ENCODE data around the gene NPTX1.
A peak's percentile ranks its signal among the peaks of the same experiment; 100 is the strongest.

NPTX1 gene

DNA sequence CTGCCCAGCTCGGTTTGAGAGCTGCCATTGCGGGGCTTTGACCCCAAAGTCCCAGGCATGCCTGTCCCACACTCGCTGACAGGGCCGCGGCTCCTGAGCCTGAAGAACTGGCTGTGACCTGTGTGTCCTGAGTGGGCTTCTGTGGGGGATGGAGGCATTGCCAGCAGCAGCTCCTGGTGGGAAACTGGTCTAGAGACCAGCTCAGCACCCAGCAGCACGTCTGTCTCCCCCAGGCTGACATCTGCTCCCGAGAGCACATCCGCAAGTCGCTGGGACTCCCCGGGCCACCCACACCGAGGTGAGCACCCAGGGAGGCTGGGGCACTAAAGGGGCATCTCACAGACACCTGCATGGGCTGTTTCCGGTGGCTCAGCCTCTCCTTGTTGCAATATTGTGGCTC is 48.0 kb downstream of the NPTX1 start:
- no peak for DNase-seq (ENCODE audit: low read depth in 1 of 2, low spot score in 1 of 2)

DNA sequence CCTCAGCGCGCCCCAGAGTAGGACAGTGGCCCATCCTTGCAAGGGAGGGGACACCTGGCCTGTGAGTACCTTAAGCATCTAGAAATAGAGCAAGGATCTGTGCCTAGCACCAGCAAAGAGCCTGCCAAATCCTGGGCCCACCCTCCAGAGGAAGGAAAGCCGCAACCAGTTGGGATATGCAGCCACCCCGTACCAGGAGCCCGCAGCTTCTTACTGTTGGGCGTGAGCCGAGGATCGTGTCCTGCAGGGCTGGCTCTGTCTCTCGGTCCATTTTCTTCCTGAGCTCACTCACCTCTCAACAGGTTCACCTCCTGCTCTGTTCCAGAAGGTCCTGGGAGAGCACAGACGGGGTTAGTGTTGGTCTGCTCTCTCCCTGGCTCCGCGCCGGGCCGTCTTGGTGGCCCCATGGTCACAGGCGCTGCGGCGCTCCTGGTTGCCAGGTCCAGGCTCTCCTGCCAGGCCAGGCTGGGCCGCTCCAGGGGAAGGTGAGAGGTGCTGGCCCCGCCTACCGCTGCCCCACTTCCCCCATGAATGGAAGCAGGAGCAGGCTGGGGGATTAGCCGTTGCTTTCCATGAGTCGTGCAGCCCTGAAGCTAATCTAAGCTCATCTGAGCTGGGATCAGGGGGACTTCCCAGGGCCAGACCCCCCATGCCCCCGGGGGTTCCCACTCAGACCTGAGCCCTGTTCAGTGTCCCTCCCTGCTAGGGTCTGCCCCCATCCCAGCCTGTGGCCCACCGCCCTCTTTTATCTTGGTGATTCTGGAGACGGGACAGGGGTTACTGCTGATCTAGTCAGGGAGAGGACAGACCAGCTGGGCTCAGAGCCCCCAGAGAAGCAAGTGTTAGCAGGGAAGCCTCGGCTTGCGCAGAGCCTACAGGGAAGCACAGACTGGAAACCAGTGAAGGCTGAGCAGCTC is 48.8 kb downstream of the NPTX1 start:
- DNase-seq (ENCODE audit: low read depth in 1 of 2, low spot score in 1 of 2): no peak

DNA sequence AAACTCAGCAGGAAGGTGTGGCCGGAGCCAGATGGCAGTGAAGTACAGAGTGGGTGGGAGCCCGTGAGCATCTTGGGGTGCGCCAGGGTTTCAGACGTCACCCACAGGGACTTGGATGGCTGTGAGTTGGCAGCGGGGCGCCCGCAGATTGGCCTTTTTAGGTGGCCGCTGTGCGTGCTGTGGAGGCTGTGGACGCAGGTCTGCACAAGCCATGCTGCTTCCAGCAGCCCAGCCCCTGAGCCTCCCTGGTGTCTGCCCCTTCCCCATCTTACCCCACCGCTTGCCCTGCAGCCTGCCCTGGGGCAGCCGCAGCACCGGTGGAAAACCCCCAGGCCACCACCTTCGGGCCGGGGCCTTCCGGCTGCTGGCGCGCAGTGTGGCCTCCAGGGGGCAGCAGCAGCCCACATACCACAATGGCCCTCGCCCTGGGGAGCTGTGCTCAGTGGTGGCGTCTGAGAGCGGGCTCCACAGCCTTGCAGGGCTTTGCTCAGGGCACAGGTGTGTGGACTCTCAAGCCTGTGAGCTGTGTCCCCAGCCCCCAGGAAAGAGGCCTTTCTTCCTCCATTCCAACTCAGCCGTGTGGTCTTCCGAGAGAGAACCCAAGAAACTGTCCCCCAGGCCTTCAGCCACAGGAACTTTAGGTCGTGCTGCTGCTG is 49.6 kb downstream of the NPTX1 start:
- DNase-seq (ENCODE audit: low read depth in 1 of 2, low spot score in 1 of 2): peak; percentile 87 to 88

DNA sequence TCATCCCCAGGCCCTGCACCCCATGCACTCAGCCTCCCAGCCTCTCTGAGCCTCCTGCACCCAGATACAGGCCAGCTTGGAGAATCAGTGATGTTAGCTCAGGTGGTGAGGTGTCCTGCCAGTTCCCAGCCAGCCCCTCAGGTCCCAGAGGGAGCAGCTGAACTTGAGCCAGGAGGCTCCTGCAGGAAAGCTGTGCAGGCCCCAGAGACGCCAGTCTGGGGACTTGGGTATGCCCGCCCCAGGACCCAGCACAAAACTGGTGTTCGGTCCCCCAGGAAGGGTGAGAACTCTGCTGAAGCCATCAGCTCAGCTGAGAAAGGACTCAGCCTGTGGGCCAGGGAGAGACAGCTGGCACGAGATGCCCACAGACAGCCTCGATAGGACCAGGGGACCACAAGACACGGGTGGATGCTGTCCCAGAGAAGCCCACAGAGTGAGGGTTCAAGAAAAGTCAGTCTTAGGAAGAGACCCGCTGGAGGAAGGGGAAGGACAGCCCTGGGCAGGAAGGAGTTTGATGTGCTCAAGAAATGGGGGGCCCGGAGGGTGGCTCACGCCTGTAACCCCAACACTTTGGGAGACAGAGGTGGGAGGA is 50.5 kb downstream of the NPTX1 start:
- DNase-seq (ENCODE audit: low read depth in 1 of 2, low spot score in 1 of 2): no peak

DNA sequence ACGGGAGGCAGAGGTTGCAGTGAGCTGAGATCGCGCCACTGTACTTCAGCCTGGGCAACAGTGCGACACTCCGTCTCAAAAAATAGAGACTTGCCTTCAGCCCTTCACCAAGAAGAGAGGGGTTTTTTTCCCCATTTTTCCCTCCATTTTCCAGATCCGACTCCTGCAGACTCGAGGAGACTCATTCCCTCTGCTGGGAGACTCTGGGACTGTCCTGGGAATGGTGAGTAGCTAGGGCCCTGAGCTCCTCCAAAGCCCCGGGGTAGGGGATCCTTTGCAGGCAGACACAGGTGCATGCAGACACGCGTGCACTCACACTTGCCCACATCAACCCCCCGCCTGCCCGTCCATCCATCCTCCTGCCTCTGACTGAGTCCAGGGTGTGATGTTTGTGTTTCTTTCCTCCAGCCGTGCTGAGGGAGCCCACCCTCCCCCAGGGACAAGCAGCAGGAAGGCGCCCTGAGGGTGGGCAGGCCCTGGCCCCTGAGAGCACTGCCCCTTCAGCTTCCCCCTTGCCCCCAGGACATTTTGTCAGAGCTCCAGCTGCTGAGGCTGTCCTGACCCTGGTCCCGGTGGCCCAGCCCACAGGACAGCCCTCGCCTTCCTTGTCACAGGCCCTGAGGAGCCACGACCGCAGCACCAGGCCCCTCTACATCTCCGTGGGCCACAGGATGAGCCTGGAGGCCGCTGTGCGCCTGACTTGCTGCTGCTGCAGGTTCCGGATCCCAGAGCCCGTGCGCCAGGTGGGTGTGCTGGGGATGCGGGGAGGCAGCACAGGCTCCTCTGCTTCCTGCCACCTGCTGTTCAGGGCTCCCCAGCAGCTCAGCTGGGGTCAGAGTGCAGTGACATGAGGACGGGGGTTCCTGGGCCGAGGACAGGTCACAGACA is 51.3 kb downstream of the NPTX1 start:
- no peak for DNase-seq (ENCODE audit: low read depth in 1 of 2, low spot score in 1 of 2)

DNA sequence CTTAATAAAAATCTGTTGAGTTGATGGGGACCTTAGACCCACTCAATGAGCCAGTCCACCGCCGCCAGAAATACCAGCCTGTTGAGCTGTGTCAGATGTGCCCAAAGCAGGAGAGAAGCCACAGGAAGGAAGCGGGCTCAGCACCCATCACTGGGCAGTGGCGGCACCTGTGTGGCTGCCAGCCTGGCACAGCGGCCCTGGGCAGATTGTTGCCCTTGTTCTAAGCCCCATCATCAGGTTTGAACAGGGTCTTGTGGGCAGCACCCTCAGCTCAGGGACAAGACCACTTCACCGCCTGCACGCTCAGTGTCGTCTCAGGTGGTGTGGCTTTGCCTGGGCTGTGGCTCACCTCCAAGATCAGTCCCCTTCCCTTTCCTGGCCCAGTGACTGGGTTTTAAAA is 52.1 kb downstream of the NPTX1 start:
- DNase-seq (ENCODE audit: low read depth in 1 of 2, low spot score in 1 of 2): no peak

DNA sequence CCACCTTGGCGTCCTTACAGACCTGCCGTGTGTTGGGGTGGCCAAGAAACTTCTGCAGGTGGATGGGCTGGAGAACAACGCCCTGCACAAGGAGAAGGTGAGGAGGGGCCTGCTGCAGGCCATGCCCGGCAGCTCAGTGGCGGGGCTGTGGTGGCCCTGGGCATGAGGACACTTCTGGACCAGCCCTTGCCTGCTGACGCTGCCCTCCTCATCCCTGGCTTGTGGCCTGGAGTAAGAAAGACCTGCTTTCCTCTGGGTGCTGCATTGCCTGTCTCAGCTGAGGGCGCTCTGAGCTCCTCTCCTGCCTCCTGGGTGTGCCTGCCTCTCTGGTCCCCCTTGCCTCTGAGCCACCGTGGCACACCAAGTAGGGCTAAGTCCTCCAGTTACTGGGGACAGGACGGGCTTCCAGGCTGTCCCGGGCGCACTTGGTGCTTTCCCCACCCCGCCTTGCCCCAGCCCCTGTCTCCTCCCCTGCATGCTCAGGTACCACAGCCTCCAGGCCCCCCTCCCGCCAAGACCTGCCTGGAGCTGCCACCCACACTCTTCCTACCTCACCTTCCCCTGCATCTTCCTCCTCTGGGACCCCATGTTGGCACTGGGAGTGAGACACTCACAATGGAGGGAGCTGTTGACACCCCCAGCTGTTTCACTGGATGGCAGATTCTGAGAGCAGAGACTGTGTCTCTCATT is 52.7 kb downstream of the NPTX1 start:
- DNase-seq (ENCODE audit: low read depth in 1 of 2, low spot score in 1 of 2): no peak

DNA sequence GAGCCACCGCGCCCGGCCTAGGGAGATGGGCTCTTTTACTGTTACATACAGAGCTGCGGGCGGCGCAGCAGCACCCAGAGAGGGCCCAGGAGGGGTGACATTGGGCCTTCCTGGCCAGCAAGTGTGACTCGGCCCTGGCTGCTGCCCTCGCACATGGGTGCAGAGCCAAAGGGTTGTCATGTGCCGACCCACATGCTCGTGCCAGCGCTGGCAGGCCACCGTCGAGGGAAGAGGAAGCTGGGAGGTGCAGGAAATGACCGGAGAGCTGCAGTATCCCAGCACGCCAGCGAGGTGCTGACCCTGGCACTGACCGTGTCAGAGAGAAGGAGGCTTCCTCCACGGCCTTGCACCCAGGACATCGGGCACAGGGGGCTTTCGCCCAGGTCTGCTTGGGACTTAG is 53.4 kb downstream of the NPTX1 start:
- no peak for DNase-seq (ENCODE audit: low read depth in 1 of 2, low spot score in 1 of 2)

DNA sequence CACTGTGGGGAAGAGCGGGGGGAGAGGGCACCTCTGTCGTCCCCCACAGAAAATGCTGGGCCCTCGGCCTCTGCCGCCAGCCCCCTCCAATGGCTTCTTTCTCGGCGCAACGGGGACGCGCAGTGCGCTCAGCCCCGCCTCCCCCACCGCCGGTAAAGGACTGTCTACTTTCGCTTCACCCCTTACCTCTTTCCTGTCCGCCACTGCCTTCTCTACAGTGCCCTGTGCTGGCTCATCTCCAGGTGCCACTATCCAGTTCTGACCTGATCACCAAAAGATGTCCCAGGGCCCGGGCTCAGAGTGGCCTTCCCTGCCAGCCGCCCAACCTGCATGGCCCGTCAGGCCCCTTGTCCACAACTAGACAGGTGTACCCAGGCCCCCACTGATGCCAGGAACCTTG is 54.1 kb downstream of the NPTX1 start:
- DNase-seq (ENCODE audit: low read depth in 1 of 2, low spot score in 1 of 2): no peak

DNA sequence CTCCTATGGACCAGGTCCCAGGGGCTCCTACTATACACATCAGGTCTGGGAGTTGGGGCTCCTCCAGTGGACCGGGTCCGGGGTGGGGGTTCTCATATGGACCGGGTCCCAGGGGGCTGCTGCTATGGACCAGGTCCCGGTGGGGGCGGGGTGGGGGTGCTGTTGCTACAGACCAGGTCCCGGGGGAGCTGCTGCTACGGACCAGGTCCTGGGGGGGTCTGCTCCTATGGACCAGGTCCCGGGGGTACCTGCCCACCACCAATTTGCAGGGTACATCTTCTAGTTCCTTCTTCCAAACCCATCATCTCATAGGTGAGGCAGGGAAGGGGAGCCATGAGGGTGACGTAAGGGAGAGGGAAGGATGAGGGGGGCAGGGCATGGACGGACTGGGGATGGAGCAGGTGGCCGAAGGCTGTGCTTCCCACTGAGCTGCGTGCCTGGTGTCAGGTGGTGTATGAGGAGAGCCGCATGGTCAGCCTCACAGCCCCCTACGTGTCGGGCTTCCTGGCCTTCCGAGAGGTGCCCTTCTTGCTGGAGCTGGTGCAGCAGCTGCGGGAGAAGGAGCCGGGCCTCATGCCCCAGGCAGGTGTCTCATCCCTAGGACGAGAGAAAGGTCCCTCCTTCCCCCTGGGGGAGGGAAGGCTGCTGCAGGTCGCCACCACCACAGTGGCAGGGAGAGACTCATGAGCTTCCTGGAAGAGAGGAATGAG is 54.9 kb downstream of the NPTX1 start:
- no peak for DNase-seq (ENCODE audit: low read depth in 1 of 2, low spot score in 1 of 2)

DNA sequence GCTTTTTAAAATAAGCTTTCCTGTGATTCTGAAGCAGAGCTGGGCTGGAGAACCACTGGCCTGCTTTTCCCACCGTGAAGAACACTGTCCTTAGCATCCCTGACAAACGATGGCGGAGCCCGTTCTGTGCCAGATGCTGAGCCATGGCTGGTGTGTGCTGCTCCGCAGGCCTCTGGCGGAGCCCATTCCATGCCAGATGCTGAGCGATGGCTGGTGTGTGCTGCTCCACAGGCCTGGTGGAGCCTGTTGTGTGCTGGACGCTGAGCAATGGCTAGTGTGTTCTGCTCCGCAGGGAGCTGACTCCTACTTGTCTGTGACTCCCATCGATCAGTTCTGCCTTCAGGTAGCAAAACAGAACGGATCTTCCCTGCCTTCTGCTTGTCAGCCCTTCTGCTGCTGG is 57.2 kb downstream of the NPTX1 start:
- no peak for DNase-seq (ENCODE audit: low read depth in 1 of 2, low spot score in 1 of 2)

DNA sequence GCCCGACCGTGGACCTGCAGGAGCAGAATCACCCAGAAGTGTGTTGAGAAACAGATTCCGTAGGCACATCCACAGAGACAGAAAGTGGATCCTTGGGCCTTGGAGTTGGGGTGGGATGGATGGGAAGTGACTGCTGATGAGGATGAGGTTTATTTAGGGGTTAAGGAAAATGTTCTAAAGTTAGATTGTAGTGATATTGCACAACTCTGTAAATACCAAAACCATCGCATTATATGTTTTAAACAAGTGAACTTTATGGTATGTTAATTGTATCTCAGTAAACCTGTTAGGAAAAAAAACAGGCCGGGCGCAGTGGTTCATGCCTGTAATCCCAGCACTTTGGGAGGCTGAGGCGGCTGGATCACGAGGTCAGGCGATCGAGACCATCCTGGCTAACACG is 57.8 kb downstream of the NPTX1 start:
- no peak for DNase-seq (ENCODE audit: low read depth in 1 of 2, low spot score in 1 of 2)
